Suprapubic skin (tissue), 4 donors: ENCODE measurements around the gene PARD6B.

ENCODE experiments used
- EP300 ChIP-seq: sonication (generic); formaldehyde crosslinking; IDR thresholded peaks from one replicate; pipeline ENCODE4 v1.6.1; 2017; ENCODE audit warnings: antibody characterized with exemption
- POLR2A ChIP-seq, 2 donors: fragments of 450-650 bp; IDR thresholded peaks; one replicate each; pipeline ENCODE4 v1.6.1; 2017; ENCODE audit warnings: antibody characterized with exemption in 2 of 2, mild to moderate bottlenecking in 2 of 2, moderate library complexity in 2 of 2
- POLR2AphosphoS5 ChIP-seq, 3 donors: sonication (generic); formaldehyde crosslinking; IDR thresholded peaks; one replicate each; pipeline ENCODE4 v1.6.1; 2017; ENCODE audit warnings: antibody characterized with exemption in 3 of 3
- TF ChIP-seq, protein P1 (sequence below), 2 donors: fragments of 200-600 bp in 1 of 2; fragments of 450-650 bp in 1 of 2; sonication (generic) in 1 of 2; IDR thresholded peaks; one replicate each; pipeline ENCODE4 v1.5.1; 2016 to 2019; ENCODE audit warnings: antibody characterized with exemption in 2 of 2, mild to moderate bottlenecking in 1 of 2, moderate library complexity in 1 of 2

DNA sequence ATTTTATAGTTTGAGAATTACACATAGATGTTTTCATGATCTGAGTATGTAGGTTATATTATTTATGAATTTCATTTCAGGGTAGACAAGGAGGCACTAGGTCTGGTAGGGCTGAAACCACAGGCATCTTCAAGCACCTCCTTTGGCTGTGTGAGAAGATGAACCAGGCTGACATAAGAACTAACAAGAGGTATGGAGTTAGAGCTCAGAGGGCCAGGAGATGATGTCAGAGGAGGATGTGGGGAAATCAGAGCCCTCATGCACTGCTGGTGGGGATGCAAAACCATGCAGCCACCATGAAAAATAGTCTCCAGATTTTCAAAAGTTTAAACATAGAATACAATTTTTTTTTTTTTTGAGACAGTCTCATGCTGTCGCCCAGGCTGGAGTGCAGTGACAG lies 26.4 kb upstream of the PARD6B start:
- TF ChIP-seq, protein P1, sequence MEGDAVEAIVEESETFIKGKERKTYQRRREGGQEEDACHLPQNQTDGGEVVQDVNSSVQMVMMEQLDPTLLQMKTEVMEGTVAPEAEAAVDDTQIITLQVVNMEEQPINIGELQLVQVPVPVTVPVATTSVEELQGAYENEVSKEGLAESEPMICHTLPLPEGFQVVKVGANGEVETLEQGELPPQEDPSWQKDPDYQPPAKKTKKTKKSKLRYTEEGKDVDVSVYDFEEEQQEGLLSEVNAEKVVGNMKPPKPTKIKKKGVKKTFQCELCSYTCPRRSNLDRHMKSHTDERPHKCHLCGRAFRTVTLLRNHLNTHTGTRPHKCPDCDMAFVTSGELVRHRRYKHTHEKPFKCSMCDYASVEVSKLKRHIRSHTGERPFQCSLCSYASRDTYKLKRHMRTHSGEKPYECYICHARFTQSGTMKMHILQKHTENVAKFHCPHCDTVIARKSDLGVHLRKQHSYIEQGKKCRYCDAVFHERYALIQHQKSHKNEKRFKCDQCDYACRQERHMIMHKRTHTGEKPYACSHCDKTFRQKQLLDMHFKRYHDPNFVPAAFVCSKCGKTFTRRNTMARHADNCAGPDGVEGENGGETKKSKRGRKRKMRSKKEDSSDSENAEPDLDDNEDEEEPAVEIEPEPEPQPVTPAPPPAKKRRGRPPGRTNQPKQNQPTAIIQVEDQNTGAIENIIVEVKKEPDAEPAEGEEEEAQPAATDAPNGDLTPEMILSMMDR (IDR thresholded peaks at IDR 0.05) = no peak
- TF ChIP-seq EP300 (no peak), POLR2A (IDR thresholded peaks at IDR 0.05) (no peak), POLR2AphosphoS5 (IDR thresholded peaks at IDR 0.05) (no peak)
